HCT116 (cell line): ENCODE data around the gene CYP3A7. TPM values are rescaled to one million over a fixed set of nuclear protein-coding genes. Genes with fewer than 3 reads are reported as not detected.
"Not testable (repeated sequence)": the region's sequence is repeated elsewhere in the genome, so short reads cannot be mapped to it uniquely, and the experiment has no call there.

ENCODE experiments used
- ATAC-seq: fragments of 200-7000 bp; cut with Tn5 transposase; 2 replicates; pipeline ENCODE4 v1.9.1; 2020; ENCODE audit warnings: mild to moderate bottlenecking, moderate library complexity
- BruUV-seq: library from RNA; stranded (reverse); fragments of 400-500 nt; replicated peaks from 2 replicates; lab custom pipeline; 2021; lab: Mats Ljungman, UMichigan
- CTCF ChIA-PET: fragments of 300-600 bp; sonication (Branson Sonifier 250); formaldehyde crosslinking; loops from one replicate; lab custom pipeline; 2021; ENCODE audit warnings: antibody characterized with exemption; lab: Charles Lee
- POLR2A ChIA-PET: fragments of 300-600, 350-600 bp; sonication (Branson Sonifier 250); formaldehyde crosslinking; loops from one replicate; lab custom pipeline; 2021; ENCODE audit warnings: antibody characterized with exemption; lab: Charles Lee
- RAD21 ChIA-PET, 2 experiments: fragments of 300-600 bp; sonication (Branson Sonifier 250); formaldehyde crosslinking; loops; one replicate each; lab custom pipeline; 2023; ENCODE audit warnings: low total read pairs in 2 of 2; ENCODE audit not compliant: uncharacterized antibody in 2 of 2, unreplicated experiment in 2 of 2, low non-redundant PET in 1 of 2; lab: Charles Lee
- DNase-seq: peaks from one replicate; pipeline ENCODE4 v3.0.0-alpha.2; 2010; ENCODE audit warnings: low read depth, low spot score
- H2AFZ ChIP-seq: fragments of 200-600 bp; shearing (Covaris generic), sonication (generic); 2 replicates; pipeline ENCODE4 v1.6.1; 2017; ENCODE audit warnings: low read depth, mixed run types, mixed read lengths, antibody characterized with exemption, low read length; ENCODE audit not compliant: poor library complexity, severe bottlenecking
- H3K27ac ChIP-seq: 2 replicates; pipeline ENCODE4 v1.5.1; 2012; ENCODE audit warnings: low read depth, low read length
- H3K27me3 ChIP-seq: fragments of 200-600 bp; sonication (generic); 2 replicates; pipeline ENCODE4 v1.6.1; 2016; ENCODE audit warnings: mixed run types, low read length, mixed read lengths; ENCODE audit not compliant: insufficient read depth
- H3K36me3 ChIP-seq, 2 experiments: fragments of 200-500 bp in 1 of 2; fragments of 200-600 bp in 1 of 2; sonication (Bioruptor generic) in 1 of 2; sonication (generic) in 1 of 2; 2 replicates each; pipeline versions ENCODE4 v1.5.1 to v1.6.1; 2014 to 2016; ENCODE audit warnings: low read length in 2 of 2, inconsistent platforms in 1 of 2, mixed read lengths in 1 of 2, mixed run types in 1 of 2; ENCODE audit not compliant: insufficient read depth in 2 of 2, control insufficient read depth in 1 of 2
- H3K4me1 ChIP-seq, 2 experiments: fragments of 200-600 bp in 1 of 2; sonication (generic) in 1 of 2; 2 replicates each; pipeline versions ENCODE4 v1.5.1 to v1.6.1; 2012 to 2017; ENCODE audit warnings: low read length in 2 of 2, inconsistent platforms in 1 of 2, mild to moderate bottlenecking in 1 of 2, mixed read lengths in 1 of 2, mixed run types in 1 of 2, moderate library complexity in 1 of 2; ENCODE audit not compliant: insufficient read depth in 2 of 2, control insufficient read depth in 1 of 2
- H3K4me2 ChIP-seq: fragments of 200-600 bp; sonication (generic); 2 replicates; pipeline ENCODE4 v1.6.1; 2017; ENCODE audit warnings: mixed run types, low read length, mixed read lengths
- H3K4me3 ChIP-seq, 2 experiments: fragments of 200-600 bp in 1 of 2; sonication (generic) in 1 of 2; replicated peaks in 1 of 2; 2 replicates each; pipeline ENCODE4 v1.5.1; 2011 to 2016; ENCODE audit warnings: low read length in 2 of 2, control low read depth in 1 of 2, low read depth in 1 of 2, mild to moderate bottlenecking in 1 of 2, mixed read lengths in 1 of 2, mixed run types in 1 of 2
- H3K79me2 ChIP-seq: fragments of 200-600 bp; sonication (generic); 2 replicates; pipeline ENCODE4 v1.6.1; 2017; ENCODE audit warnings: mild to moderate bottlenecking, mixed run types, low read length, moderate library complexity, mixed read lengths; ENCODE audit not compliant: insufficient read depth
- H3K9ac ChIP-seq: fragments of 200-600 bp; sonication (generic); 2 replicates; pipeline ENCODE4 v1.6.1; 2016; ENCODE audit warnings: low read length, mixed read lengths
- H3K9me2 ChIP-seq: fragments of 200-600 bp; sonication (generic), shearing (Covaris generic); 2 replicates; pipeline ENCODE4 v1.6.1; 2017; ENCODE audit warnings: mixed run types, mild to moderate bottlenecking, moderate library complexity; ENCODE audit not compliant: insufficient read depth
- H3K9me3 ChIP-seq, 2 experiments: fragments of 200-500 bp in 1 of 2; fragments of 200-600 bp in 1 of 2; sonication (Bioruptor generic) in 1 of 2; sonication (generic) in 1 of 2; 2 replicates each; pipeline ENCODE4 v1.6.1; 2014 to 2017; ENCODE audit warnings: low read length in 2 of 2, mixed read lengths in 2 of 2, inconsistent platforms in 1 of 2, low read depth in 1 of 2, mild to moderate bottlenecking in 1 of 2, mixed run types in 1 of 2, moderate library complexity in 1 of 2; ENCODE audit not compliant: control insufficient read depth in 1 of 2, insufficient read depth in 1 of 2
- H4K20me1 ChIP-seq: fragments of 200-600 bp; sonication (generic), shearing (Covaris generic); 2 replicates; pipeline ENCODE4 v1.6.1; 2017; ENCODE audit warnings: mixed run types, mild to moderate bottlenecking, moderate library complexity; ENCODE audit not compliant: insufficient read depth
- ATF3 ChIP-seq: IDR thresholded peaks from 2 replicates; pipeline ENCODE4 v1.6.1; 2012
- CEBPB ChIP-seq: IDR thresholded peaks from 2 replicates; pipeline ENCODE4 v1.6.1; 2012; ENCODE audit warnings: low read depth
- CTCF ChIP-seq, 3 experiments: fragments of 200-600 bp in 1 of 3; sonication (generic) in 1 of 3; IDR thresholded peaks in 2 of 3; conservative IDR thresholded peaks in 1 of 3; 2 replicates each; pipeline ENCODE4 v1.5.1; 2012 to 2017; ENCODE audit warnings: low read depth in 2 of 3, low read length in 2 of 3, antibody characterized with exemption in 1 of 3, borderline replicate concordance in 1 of 3, control low read depth in 1 of 3, mild to moderate bottlenecking in 1 of 3, mixed read lengths in 1 of 3, mixed run types in 1 of 3, moderate library complexity in 1 of 3; ENCODE audit not compliant: insufficient read depth in 1 of 3
- EGR1 ChIP-seq: IDR thresholded peaks from 2 replicates; pipeline ENCODE4 v1.6.1; 2012; ENCODE audit warnings: low read depth
- EZH2 ChIP-seq: fragments of 200-600 bp; sonication (generic); IDR thresholded peaks from 2 replicates; pipeline ENCODE4 v1.6.1; 2017; ENCODE audit warnings: antibody characterized with exemption, mixed run types
- EZH2phosphoT487 ChIP-seq: fragments of 200-600 bp; IDR thresholded peaks from 2 replicates; pipeline ENCODE4 v1.6.1; 2018; ENCODE audit warnings: antibody characterized with exemption, borderline replicate concordance
- FOSL1 ChIP-seq: IDR thresholded peaks from 2 replicates; pipeline ENCODE4 v1.6.1; 2012; ENCODE audit warnings: low read depth
- JUND ChIP-seq: IDR thresholded peaks from 2 replicates; pipeline ENCODE4 v1.6.1; 2012
- POLR2A ChIP-seq: IDR thresholded peaks from 2 replicates; pipeline ENCODE4 v1.7.0; 2011; ENCODE audit warnings: borderline replicate concordance; ENCODE audit not compliant: insufficient read depth, insufficient read length; ENCODE audit errors: extremely low read depth
- POLR2AphosphoS5 ChIP-seq: IDR thresholded peaks from 2 replicates; pipeline ENCODE4 v1.6.1; 2011; ENCODE audit warnings: mild to moderate bottlenecking, low read depth, low read length, moderate library complexity
- REST ChIP-seq: IDR thresholded peaks from 2 replicates; pipeline ENCODE4 v1.6.1; 2012; ENCODE audit warnings: low read depth
- SIN3A ChIP-seq: IDR thresholded peaks from 2 replicates; pipeline ENCODE4 v1.6.1; 2012; ENCODE audit warnings: low read depth
- SP1 ChIP-seq: IDR thresholded peaks from 2 replicates; pipeline ENCODE4 v1.6.1; 2012; ENCODE audit warnings: low read depth
- ZFX ChIP-seq: fragments of 450-650 bp; IDR thresholded peaks from 2 replicates; pipeline ENCODE4 v1.6.1; 2017
- intact Hi-C: fragments of 100-400 bp; cut with micrococcal nuclease; formaldehyde crosslinking; loops from 2 replicates; pipeline ENCODE4 v1.10.0; 2022
- total RNA-seq: library from RNA; stranded (reverse); gene quantifications from one replicate; pipeline ENCODE4 v1.2.1, GENCODE V29; 2021; ENCODE audit not compliant: unreplicated experiment

Gene CYP3A7
- total RNA-seq, 1 experiment from 2014 or later: not detected

- BruUV-seq, H3K27ac ChIP-seq, H3K36me3 ChIP-seq, RAD21 ChIA-PET, H3K9ac ChIP-seq, H3K27me3 ChIP-seq, CTCF ChIA-PET, POLR2A ChIA-PET, H3K9me2 ChIP-seq, intact Hi-C loops, H2AFZ ChIP-seq, H3K79me2 ChIP-seq, H3K9me3 ChIP-seq, H4K20me1 ChIP-seq: not testable (repeated sequence)
- peak; percentile 12 for DNase-seq
- peak; percentile 40; the same call in 1 of the 2 replicates for TF ChIP-seq JUND
- TF ChIP-seq FOSL1: peak; percentile 56; the same call in 1 of the 2 replicates
- ATAC-seq: peak; percentile 98
- Histone ChIP-seq H3K4me3 (peak overlapping the region in 1 of 2 experiments; percentile 26; a peak in 1 of 4 replicates), H3K4me1 (peaks cover 9 to 17% of the 10 kb centered on the region in 2 experiments), H3K4me2 (peak overlapping the region; percentile 57)
Observed at GRCh38 chr7:99698867-99699730, 35.9 kb downstream of the CYP3A7 start.

GRCh38 chr7:99694912-99695304 is 40.1 kb downstream of the CYP3A7 start:
- H3K4me3 ChIP-seq: no peak overlapping the region
- H4K20me1 ChIP-seq: no peaks in the 10 kb centered on the region
- no peaks in the 10 kb centered on the region for H3K36me3 ChIP-seq
- no peaks in the 10 kb centered on the region for H3K9me2 ChIP-seq
- H3K9ac ChIP-seq: no peak overlapping the region
- RAD21 ChIA-PET: no interaction called here
- no peaks in the 10 kb centered on the region for H3K79me2 ChIP-seq
- TF ChIP-seq EZH2 (no peak), SP1 (no peak), REST (no peak), CEBPB (no peak), EZH2phosphoT487 (no peak), CTCF (IDR thresholded peaks at IDR 0.05 in 2 of 3, conservative IDR thresholded peaks at IDR 0.05 in 1 of 3; ENCODE audit: borderline replicate concordance in 1 of 3, insufficient read depth in 1 of 3, low read depth in 2 of 3, low read length in 2 of 3) (no peak), EGR1 (no peak), ATF3 (no peak), POLR2AphosphoS5 (no peak), POLR2A (no peak), ZFX (no peak), SIN3A (no peak)
- H3K4me2 ChIP-seq: no peak overlapping the region
- no TSS peak for BruUV-seq
- intact Hi-C loops: no loop called here
- no peak overlapping the region for H2AFZ ChIP-seq
- no peaks in the 10 kb centered on the region for H3K9me3 ChIP-seq
- no peak for ATAC-seq
- no peak overlapping the region for H3K27ac ChIP-seq
- no peaks in the 10 kb centered on the region for H3K27me3 ChIP-seq
- POLR2A ChIA-PET: no interaction called here
- DNase-seq: no peak
- CTCF ChIA-PET: no interaction called here
- H3K4me1 ChIP-seq: peaks cover 9 to 15% of the 10 kb centered on the region in 2 experiments
